ENCODE results near the gene EZR.
"Not testable (repeated sequence)": the region's sequence is repeated elsewhere in the genome, so short reads cannot be mapped to it uniquely, and the experiment has no call there.

The EZR gene

DNA sequence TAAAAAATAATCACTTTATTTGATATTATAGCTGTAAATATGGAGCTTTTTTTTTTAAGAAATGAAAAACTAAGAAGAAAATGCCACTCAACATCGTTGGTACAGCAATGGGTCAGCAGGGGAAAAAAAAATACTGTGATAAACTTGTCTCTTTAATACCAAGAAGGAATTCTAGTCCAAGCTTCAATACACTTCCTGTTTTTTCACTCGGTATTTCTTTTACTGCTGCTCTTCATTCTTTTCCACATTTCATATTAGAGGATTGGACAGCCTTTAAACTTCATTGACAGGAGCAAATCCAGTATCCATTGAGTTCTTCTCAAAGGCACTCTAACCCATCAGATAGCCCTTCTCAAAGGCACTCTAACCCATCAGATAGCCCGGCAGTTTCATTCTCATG is 22.2 kb upstream of the EZR start:
- no peak for DNase-seq (ENCODE audit: low spot score)

DNA sequence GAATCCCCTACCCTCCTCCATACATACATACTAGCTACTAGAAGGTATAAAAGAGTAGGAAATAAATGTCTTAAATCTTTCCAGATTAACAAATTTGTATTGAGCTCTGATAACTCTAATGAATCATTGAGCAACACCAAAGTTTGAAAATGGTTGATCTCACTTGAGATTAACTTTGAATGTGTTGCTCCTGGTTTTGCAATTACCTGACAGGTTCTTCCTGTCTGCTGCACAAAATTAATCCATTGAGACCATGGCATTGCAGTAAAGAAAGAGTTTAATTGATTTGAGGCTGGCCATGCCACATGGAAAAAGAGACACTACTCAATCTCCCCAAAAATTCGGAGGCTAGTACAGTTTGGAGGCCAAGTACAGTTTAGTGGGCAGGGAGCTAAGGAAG is 21.3 kb upstream of the EZR start:
- DNase-seq (ENCODE audit: low spot score) = no peak

DNA sequence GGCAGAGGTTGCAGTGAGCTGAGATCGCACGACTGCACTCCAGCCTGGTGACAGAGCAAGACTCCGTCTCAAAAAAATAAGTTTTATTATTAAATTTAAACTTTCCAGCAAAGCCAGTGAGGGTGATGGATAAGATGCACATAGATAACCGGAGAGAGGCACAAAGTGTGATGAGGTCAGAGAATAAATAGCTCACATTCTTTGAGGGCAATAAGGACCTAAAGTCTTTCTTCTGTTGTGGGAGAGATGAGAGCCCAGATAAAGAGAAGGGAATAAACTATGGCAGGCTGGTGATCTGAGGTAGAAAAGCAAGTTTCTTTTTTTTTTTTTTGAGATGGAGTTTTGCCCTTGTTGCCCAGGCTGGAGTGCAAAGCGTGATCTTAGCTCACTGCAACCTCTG is 20.6 kb upstream of the EZR start:
- no peak for DNase-seq (ENCODE audit: low spot score)

DNA sequence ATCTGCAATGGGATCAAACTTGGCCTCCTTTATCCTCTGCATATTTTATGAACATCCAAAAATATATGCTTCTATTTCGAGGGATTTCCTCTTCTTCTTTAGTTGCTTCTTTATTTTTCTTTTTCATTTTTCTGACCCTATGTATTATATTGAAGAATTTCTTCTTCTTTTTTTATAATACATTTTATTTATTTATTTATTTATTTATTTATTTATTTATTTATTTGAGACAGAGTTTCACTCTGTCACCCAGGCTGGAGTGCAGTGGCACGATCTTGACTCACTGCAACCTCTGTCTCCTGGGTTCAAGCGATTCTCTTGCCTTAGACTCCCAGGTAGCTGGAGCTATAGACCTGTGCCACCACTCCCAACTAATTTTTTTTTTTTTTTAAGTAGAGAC is 19.6 kb upstream of the EZR start:
- not testable (repeated sequence) for DNase-seq (ENCODE audit: low spot score)

DNA sequence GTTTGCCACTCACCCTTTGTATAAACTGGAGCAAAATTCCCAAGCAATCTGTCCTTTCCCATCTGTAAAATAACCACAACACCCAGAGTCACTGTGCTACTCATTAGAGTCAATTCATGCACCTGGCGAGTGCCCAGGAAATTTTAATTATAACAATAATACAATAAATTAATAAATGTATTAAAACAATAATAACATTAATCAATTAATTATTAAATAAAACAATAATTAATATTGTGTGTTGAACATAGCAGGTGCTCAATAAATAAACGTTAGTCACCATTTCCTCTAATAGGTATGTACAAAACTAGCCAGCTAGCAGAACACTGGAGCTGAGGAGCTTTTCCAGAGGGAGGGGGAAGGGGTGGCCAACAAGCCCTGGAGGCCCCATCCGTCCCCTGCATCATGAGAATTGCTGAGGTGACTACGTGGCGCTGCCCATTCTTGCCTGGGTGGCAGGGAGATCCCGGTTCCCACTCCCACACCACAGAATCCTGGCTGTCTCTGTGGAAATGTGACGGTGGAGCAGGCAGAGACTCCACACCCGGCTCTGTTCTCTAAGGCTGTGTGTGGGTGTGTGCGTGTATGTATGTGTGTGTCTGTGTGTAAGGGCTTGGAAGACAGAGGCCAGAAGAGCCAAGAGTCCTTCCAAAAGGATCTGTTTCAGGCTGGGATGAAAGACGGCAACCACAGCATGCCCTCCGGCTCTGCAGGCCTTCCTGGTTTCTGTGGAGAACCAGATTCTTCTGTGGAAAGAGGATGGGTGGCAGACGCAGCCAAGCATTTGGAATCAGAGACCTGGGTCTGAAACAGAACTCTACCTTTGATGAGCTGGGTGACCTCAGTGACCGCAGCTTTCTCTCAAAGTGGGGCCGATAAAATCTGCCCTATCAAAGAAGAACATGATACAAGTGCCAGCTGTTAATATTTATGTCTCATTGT is 18.8 kb upstream of the EZR start:
- no peak for DNase-seq (ENCODE audit: low spot score)

DNA sequence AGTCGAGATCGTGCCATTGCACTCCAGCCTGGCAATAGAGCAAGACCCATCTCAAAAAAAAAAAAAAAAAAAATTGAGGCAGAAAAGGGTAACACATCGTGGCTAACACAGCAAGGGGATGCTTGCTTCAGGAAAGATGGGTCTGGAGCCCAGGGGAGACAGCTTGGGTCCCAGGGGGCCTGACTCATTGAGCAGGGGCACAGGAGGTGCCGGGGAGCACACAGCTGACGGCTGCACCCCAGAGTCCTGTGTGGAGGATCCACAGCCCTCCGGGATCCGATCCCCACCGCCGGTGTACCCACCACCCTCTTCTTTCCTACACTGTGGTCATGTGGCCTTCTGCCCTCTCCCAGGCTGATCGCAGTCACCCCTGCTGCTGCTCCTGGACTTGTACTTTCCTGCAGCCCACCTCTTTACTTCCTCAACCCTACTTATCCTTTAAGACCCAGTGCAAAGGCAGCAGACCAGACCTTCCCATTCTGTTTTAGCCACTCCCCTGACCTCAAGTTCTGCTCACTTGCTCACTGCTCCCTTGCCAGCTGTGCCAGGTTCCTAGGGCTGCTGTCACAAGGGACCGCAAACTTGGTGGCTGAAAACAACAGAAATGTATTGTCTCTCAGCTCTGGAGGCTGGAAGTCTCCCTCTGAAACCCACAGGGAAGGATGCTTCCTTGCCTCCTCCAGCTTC is 17.6 kb upstream of the EZR start:
- no peak for DNase-seq (ENCODE audit: low spot score)

DNA sequence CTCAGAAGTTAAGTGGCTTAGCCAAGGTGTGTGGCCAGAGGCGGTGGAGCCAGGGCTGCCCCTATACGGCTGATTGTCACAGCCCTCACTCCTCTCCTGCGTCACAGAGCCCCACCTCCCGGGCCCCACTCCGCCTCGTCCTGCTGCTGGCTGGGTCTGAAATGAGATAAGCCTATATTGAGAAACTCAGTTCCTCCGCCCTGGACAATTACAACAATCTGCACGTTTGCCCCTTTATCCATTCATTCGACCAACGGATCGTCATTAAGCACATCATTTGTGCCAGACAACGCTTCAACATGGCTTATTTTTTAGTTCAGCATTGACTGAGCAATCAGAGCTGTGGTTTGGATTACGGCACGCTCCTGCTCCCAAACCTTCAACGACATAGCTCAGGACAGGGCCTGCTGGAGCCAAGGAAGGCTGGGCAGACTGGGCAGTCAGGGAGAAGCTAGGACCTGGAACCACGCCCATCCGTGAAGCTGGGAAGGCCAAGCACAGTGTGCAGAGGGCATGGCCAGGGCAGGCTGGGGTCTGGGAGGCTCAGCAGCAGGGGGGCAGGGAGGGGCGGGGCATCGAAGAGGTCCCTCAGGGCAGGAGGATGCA is 16.6 kb upstream of the EZR start:
- peak; percentile 41 for DNase-seq (ENCODE audit: low spot score)

DNA sequence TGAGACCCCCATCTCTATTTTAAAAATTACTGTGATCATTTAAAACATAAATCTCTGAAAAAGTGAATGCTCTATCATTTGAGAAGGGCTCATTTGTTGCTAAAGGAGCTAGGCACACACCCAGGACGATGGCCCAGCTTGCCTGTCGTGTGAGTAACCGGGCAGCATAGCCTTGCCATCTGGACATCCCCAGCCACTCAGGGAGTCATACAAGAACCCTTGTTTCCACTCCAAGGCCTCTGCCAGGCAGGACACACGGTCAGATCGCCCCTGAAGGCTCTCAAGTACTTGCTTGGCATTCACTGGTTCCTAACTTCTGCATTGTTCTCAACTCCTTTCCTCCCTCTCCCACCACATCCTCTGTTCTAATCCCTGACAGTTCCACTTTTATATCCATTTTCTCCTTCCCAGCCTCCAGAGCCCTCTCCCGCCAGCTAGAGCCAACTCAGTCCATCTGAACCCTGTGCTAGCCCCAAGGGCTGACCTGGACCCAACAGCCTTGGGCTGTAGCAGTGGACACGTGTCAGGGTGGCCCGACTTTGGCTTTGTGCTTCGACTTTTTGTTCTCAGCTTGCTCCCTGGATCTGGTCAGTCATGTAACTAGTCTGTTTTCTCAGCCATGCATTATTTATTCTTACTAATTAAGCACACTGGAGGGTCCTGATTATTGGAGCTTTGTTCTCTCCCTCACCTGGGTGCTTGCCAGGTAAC is 15.7 kb upstream of the EZR start:
- no peak for DNase-seq (ENCODE audit: low spot score)

DNA sequence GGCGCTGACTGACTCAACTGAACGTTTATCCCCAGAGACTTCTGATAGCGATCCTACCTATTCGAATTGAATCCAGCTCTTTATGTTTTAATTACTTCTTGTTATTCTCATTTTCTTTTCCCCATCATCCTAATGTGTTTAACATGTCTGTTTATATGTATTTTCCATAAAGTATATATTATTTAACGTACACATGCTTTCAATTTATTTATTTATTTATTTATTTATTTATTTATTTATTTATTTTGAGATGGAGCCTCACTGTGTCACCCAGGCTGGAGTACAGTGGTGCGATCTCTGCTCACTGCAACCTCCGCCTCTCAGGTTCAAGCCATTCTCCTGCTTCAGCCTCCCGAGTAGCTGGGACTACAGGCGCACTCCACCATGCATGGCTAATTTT is 13.6 kb upstream of the EZR start:
- not testable (repeated sequence) for DNase-seq (ENCODE audit: low spot score)

DNA sequence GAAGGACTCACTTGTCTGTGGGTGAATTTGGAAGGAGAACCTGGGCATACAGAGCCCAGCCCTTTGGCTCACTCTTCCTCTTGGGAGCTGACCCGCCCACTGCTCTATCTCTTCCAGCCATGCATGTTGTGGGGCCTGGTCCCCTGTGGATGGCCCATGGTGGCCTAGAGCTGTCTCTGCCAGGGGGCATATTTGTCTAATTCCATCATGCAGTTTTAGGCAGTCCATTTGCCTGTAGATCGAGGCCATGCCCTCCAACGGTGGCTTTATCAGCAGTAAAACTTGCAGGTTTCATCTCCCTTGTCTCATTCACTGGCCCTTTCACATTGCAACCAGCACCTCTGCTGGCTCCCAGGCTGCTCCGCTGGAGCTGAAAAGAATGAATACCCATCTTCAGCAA is 12.9 kb upstream of the EZR start:
- no peak for DNase-seq (ENCODE audit: low spot score)

DNA sequence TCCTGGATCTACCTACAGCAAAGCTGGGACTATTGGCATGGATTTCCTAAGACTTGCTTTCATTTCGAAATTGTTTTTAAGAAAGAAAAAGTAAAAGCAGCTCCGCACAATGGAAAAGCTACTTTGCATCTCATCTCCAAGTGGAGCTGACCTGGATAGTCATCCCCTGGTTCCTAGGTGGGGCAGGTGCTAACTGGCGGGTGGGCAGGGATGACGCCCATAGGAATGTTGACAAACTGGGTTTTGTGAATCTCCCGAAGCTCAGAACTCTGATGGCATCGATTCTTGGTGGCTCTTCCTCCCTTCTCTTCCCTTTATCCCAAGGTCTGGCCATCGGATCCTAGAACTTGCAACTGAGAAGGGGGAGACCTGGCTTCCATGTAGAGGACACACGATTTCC is 12.4 kb upstream of the EZR start:
- DNase-seq (ENCODE audit: low spot score) = no peak

DNA sequence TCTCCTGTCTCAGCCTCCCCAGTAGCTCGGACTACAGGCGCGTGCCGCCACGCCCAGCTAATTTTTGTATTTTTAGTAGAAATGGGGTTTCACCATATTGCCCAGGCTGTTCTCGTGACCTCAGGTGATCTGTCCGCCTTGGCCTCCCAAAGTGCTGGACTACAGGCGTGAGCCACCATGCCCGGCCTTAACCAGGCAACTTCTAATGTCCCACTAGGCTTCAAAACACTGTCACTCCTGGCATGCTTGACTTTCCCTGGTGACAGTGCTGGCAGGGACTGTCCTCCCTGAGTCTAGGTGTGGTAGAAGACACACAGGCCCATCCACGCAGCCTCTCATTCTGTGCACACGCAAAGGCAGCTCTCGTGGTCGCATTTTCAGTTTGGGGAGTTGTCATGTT is 11.6 kb upstream of the EZR start:
- DNase-seq (ENCODE audit: low spot score) = no peak

DNA sequence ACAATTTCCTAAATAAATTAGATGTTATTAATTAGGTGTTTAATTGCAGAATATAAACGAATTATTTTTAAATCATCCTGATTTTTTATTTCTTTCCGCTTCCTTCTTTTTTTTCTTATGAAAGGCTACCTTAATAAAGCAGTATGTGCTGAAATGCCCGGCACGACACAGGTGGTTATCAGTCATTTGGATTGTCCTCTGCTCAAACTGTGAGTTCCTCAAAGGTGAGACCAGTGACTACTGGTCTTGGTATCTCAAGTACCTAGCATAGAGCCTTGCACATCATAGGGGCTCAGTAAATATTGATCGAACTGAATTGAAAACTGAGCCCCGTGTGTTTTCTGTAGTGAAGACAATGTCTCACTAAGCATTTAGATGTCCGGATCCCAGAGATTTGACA is 9.6 kb upstream of the EZR start:
- no peak for DNase-seq (ENCODE audit: low spot score)

DNA sequence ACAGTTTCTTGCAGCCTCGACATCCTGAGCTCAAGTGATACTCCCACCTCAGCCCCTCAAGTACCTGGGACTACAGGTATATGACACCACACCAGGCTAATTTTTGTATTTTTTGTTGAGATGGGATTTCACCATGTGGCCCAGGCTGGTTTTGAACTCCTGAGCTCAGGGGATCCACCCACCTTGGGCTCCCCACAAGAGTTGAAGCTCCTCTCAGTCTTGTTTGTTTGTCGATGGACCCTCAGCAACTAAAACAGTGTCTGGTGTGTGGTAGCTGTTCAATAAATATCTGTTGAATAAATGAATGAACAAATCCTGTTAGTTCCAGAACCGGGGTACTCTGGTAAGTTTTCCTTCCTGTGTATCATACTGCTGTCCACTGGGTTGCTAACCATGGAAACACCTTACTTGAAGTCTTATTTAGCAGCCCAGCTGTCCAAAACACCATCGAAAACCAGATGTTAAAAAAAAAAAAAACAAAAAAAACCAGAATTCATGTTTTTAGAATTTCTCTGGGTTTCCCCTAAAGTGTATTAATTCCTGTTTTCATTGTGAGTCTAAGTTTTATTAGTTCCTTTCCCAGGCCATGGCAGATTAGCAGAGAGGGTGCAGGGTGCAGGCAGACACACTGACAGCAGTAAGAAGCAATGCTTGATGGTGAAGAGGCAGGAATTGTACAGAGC is 7.8 kb upstream of the EZR start:
- DNase-seq (ENCODE audit: low spot score) = no peak

DNA sequence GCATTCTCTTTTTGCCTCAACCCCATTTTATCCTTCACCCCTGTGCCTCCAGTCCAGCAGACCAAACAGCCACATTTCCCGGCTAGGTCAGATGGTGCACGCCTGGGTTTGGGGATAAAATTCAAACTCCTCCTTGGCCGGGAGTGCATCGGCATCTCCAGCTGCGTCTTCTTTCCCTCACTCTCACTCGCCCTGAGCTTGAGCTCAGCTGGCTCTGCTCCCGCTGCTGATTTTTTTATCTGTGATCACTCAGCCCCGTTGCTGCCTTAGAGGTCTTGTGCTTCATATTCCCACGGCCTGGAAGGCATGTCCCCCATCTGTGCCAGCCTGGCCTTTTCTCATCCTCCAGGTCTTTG is 6.8 kb upstream of the EZR start:
- DNase-seq (ENCODE audit: low spot score) = peak; percentile 37

DNA sequence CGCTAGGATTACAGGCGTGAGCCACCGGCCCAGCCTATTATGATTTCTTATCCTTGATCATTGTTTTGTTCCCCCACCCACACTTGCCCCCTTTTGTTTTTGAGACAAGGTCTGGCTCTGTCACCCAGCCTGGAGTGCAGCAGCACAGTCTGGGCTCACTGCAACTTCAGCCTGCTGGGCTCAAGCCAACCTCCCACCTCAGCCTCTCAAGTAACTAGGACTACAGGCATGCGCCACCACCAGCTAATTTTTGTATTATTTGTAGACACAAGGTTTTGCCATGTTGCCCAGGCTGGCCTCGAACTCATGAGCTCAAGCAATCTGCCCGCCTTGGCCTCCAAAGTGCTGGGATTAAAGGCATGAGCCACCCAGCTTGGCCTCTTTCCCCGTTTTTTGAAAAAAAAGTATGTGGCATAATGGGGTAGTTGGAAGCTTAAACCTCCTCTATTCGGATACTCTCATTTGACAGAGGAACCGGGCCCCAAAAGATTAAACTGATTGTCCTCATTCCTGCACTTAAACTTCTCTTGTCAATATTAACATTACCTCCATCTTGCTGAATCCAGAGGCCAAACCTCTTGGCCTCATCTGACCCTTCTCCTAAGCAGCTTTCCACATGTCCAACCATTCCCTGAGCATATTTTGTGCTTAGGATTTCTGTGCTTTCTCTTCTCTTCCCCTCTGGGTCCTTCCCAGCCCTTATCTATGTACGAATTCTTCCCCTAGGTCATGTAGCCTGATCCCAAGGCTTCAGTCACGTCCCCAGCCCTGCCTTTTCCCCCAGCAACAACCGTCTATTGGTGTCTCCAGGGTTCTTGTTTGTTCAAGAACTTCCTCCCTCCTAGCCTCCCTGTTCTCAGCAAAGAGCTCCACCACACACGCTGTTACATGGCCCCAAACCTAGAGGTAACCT is 6.1 kb upstream of the EZR start:
- DNase-seq (ENCODE audit: low spot score) = no peak

DNA sequence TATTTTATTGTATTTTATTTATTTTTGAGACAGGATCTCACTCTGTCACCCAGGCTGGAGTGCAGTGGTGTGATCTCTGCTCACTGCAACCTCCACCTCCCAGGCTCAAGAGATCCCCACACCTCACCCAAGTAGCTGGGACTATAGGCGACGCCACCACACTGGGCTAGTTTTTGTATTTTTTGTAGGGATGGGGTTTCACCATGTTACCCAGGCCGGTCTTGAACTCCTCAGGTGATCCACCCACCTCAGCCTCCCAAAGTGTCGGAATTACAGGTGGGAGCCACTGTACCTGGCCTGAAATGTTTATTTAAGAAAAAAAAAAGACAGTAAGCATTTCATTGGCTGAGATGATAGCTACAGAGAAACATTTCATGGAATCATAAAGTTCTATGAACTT is 4.4 kb upstream of the EZR start:
- not testable (repeated sequence) for DNase-seq (ENCODE audit: low spot score)

DNA sequence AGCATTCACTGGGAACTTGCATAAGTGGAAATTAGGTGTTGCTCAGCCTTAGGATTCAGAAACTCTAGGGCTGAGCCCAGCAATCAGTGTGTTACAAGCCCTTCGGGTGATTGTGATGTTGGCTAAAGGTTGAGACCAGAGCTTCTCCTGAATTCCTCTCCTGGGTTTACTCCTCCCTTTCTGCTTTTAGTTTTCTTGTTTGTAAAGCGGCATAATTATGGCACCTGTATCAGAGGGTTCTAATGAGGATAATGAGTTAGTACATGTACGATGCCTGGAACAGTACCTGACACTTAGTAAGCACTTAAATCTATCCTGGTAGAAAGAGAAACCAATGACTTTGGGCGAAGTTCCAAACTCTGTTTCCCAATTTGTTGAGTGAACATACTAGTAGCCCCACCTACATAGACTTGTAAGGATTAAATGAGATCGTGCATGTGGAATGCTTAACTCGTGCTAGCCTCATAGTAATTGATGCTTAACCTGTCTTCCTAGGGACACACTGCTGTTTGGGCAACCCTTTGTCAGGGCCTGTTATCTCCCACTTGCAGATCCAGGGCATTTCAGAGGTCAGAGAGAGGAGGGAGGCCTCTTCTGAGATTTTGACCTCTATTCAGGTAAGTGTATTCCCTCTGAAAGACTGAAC is 932 bp upstream of the EZR start:
- DNase-seq (ENCODE audit: low spot score) = no peak

DNA sequence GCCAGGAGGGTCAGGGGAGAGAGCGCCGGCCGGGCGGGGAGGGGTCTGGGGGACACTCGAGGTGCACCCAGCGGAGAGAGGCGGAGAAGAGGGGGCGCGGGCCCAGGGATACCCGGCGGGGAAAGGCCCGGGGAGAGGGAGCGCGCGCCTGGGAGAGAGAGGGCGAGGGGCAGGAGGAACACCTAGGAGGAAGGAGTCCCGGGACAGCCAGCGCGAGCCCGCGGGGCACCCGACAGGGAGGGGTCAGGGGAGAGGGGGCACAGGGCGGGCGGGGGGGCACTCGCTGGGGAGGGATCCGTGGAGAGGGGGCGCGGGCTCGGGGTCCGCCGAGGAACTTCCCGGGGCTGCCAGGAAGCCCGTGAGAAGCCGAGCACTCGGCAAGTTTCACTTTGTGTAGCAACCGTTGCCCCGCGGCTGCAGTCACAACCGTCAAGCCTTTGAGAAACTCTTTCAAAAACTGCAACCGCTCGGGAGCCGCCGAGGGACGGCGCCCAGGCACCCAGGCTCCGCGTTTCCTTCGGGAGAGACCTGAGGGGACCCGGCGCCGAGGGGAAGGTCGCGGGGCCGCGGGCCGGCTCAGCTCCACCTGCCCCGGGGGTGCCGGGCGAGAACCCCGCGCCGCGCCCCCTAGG is 471 bp downstream of the EZR start:
- peak; percentile 81 for DNase-seq (ENCODE audit: low spot score)
